GM12872 (cell line): ENCODE data around the gene LHPP.

Source experiments
- CTCF ChIP-seq: IDR thresholded peaks from 3 replicates; pipeline ENCODE4 v1.5.1; 2011; ENCODE audit warnings: low read depth, mild to moderate bottlenecking, low read length, moderate library complexity; ENCODE audit not compliant: insufficient read depth

LHPP gene

GRCh38 chr10:124604214-124605000 lies 142.8 kb downstream of the LHPP start:
- TF ChIP-seq CTCF, result no peak

GRCh38 chr10:124605001-124605370 lies 143.4 kb downstream of the LHPP start:
- TF ChIP-seq CTCF, result no peak

DNA sequence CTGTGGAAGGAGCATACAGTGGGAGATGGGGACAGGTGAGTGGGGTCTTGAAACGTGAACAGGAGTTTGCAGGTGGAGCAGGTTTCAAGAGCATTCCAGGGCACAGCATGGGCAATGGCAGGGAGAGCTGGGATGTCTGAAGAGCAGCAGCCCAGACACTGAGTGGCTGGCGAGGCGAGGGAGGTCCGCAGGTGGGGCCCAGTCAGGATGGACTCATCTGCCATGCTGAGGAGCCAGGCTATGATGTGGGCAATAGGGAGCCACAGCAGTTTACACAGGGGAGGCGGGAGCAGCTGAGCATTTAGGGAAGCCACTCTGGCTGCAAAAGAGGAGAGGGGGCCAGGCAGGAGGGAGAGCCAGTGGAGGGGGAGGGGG lies 143.8 kb downstream of the LHPP start:
- no peak for TF ChIP-seq CTCF

GRCh38 chr10:124605856-124606812 lies 144.5 kb downstream of the LHPP start:
- no peak for TF ChIP-seq CTCF

DNA sequence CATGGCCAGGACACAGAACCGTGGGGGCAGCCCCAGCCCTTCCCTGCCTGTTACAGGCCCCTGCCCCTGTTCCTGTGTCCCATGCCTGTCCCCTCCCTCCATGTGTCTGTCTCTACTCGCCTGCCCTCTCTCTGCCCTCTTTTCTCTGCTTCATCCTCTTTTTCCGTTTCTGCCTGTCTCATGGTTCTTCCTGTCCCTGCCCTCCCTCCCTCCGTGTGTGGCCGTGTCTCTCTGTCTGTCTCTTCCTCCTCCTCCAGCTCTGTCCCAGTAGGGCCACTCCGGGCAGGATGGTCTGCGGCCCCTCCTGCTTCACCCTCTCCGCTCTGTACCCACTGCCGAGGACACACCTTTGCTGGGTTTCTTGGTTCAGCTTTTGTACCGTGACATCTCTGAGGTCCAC lies 145.2 kb downstream of the LHPP start:
- no peak for TF ChIP-seq CTCF

DNA sequence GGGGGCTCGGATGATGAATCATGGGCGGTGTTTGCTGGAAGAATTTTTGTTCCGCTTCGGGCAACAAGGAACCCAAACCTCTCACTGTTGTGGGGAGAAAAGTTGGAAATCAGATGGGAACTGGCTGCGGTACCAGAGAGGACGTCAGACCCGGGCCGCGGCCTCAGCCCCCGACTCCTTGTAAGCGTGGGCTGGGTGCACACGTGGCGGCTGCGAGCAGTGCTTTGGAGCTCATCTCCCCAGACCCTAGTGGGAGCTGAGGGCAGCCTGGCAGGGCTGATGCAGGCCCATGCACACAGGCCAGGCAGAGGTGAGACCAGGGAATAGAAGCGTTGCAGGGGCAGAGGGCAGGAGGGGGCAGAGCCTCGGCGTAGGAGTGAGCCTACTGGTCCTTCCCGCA lies 146.1 kb downstream of the LHPP start:
- no peak for TF ChIP-seq CTCF

GRCh38 chr10:124608093-124608721 lies 146.6 kb downstream of the LHPP start:
- no peak for TF ChIP-seq CTCF
